GM12873 (cell line): ENCODE results near the gene PSMD13.
"Not testable (repeated sequence)": the region's sequence is repeated elsewhere in the genome, so short reads cannot be mapped to it uniquely, and the experiment has no call there.

Experiments used
- TF ChIP-seq, protein P1 (sequence below): IDR thresholded peaks from 2 replicates; pipeline ENCODE4 v1.5.1; 2012; ENCODE audit warnings: low read depth, mild to moderate bottlenecking, moderate library complexity, low read length, control low read depth; ENCODE audit not compliant: insufficient read depth; ENCODE audit errors: missing control alignments

The PSMD13 gene

DNA sequence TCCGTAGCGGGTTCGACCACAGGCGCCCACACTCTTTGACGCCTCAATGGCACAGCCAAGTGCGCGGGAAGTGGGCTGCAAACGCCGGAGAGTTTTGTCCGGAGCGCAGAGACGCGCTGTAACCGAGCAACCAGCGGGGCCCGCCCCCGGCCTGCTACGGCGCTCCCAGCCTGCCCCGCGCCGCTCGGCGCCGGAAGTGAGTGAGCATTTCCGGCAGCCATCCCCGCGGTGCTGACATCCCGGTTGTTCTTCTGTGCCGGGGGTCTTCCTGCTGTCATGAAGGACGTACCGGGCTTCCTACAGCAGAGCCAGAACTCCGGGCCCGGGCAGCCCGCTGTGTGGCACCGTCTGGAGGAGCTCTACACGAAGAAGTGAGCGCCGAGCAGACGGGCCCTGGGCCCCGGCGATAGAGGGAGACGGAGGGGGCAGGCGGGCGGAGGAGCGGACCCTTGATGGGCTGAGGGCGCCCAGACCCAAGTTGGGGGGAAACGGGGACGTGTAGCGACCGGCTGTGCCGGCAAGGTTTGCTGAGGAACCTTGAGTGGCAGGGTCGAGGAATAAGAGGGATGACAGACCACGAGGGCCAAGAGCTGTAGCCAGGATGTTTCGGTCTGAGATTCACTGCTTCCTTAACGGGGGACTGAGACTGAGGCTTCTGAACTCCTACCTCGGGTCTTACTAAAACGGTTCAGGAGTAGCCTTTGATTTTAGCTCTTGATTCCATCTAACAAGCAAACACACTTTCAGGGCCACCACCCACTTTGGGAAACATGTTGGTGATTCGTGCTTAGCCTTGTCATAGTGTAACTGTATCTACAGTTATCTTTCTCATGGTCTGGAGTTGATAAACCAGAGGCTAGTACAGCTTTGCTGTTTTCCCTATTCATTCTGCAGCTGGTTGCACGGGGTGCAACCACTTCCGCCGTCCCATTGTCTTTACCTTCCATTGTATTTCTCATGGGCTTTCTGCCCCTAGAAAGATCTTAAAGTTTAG, at the start of gene PSMD13:
Gene PSMD13 (plus strand): TSS at position 203 of the 994 bp plus-strand sequence. CDS start 74 bp downstream, at position 277.
- TF ChIP-seq, protein P1, sequence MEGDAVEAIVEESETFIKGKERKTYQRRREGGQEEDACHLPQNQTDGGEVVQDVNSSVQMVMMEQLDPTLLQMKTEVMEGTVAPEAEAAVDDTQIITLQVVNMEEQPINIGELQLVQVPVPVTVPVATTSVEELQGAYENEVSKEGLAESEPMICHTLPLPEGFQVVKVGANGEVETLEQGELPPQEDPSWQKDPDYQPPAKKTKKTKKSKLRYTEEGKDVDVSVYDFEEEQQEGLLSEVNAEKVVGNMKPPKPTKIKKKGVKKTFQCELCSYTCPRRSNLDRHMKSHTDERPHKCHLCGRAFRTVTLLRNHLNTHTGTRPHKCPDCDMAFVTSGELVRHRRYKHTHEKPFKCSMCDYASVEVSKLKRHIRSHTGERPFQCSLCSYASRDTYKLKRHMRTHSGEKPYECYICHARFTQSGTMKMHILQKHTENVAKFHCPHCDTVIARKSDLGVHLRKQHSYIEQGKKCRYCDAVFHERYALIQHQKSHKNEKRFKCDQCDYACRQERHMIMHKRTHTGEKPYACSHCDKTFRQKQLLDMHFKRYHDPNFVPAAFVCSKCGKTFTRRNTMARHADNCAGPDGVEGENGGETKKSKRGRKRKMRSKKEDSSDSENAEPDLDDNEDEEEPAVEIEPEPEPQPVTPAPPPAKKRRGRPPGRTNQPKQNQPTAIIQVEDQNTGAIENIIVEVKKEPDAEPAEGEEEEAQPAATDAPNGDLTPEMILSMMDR, result no peak

DNA sequence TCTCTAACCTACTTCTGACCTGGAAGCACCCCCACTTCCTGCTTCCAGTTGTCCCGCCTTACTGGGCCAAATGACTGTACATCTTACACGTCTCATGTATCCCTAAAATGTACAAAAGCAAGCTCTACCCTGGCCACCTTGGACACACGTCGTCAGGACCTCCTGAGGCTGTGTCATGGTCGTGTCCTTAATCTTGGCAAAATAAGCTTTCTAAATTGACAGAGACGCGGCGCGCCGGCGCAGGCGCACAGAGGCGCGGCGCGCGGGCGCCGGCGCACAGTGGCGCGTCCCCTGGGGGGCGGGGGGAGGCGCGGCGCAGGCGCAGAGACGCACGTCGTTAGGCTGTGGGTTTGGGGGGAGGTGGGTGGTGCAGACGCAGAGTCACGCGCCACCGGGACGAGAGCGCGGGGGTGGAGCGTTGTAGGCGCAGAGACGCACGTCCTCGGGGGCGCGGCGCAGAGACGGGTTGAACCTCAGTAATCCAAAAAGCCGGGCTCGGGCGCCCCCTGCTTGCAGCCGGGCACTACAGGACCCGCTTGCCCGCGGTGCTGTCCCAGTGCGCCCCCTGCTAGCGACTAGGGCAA, 47.5 kb upstream of the PSMD13 start:
- TF ChIP-seq, protein P1, result peak; percentile 25

DNA sequence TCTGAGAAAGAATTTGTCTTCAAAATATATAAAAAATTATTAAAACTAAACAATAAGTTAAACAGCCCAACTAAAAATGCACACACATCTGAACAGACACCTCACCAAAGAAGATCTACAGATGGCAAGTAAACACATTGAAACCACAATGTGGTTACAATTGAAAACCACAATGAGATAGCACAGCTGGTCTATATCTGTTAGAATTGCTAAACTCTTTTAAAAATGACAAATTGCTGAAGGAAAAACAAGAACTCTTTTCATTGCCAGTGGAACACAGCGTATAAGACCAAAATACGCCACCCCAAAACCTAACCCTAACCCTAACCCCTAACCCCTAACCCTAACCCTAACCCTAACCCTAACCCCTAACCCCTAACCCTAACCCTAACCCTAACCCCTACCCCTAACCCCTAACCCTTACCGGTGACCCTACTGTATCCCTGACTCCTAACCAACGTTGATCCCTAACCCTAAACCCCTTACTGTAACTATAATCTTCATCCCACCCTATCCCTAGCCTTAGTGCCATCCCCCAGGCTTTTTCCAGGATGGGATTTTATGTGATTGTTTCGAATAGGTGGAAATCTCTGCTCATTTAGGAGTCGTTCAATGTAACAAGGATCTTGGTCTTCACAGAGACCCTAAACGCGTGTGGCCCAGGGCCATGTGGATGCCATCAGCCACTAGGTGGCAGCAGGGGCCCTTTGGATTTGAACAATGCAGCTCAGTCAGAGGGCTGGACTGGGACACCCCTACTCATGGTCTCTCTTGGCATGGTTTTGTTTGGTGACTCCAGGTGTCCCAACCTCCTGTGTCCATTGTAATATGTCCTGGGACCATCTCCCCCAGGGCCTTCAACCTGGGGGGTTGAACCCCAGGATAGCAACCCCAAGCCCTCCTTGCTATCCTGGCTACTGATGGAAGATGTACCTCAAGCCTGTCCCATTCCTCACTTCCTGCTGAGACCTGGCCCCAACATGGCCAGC, 45.0 kb upstream of the PSMD13 start:
- TF ChIP-seq, protein P1, result peak; percentile 47

DNA sequence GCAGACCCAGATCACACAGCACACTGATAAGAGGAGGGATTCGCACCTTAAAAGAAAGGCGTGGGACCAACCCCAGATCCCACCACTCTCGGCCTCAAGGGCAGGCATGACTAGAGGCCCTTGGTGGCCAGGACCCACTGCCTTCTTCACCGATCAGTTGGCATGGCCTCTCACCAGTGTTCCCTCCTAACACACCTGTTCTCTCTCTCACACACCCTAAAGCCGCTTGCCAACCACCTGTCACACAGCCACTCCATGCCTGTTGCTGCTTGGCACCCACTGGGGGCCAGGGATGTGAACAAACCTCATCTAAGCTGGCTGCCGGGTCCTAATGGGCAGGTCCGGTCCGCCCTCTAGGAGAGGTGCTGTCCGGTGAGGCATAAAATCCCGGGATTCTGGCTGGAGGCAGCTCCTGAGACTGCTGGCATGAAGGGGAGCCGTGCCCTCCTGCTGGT, 44.1 kb upstream of the PSMD13 start, which contains the start of gene SCGB1C1:
Gene SCGB1C1 (plus strand): TSS at position 405 of the 455 bp plus-strand sequence. CDS start 22 bp downstream, at position 427.
- TF ChIP-seq, protein P1, result not testable (repeated sequence)

DNA sequence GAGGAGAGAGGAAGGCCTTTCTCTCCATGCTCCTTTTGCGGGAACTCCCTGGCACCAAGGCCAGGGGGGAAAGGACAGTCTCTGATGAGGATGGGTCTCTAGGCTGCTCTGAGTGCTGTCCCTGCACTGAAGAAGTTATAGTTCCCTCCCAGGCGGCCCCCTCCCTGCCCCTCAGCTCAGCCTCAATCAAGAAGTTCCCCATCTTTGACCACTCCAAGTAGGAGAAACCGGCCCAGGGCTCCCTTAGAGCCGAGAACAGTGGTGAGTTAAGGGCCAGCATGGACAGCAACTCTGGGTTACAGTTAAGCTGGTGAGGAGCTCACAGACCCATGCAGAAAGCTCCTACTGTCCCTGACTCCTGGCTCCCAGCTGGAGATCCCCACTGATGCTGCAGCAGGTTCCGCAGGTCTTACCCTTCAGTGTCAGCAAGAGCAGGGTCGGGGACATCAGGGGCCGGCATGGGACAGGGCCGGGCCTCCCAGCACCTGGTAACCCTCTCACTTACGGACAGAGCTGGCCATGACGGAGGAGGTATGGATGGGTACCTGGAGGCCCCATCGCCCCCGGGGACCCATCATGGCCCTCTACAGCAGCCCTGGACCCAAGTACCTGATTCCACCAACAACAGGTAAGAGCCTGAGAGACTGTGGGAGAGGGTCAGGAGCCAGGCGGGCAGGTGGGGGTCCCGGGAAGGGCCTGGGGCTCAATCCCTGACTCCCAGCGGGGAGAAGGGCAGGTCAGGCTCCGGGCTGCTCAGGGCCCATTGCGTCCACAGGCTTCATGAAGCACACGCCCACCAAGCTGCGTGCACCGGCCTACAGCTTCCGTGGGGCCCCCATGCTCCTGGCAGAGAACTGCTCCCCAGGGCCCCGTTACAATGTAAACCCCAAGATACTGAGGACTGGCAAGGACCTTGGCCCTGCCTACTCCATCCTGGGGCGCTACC, 39.7 kb upstream of the PSMD13 start:
- TF ChIP-seq, protein P1, result no peak

DNA sequence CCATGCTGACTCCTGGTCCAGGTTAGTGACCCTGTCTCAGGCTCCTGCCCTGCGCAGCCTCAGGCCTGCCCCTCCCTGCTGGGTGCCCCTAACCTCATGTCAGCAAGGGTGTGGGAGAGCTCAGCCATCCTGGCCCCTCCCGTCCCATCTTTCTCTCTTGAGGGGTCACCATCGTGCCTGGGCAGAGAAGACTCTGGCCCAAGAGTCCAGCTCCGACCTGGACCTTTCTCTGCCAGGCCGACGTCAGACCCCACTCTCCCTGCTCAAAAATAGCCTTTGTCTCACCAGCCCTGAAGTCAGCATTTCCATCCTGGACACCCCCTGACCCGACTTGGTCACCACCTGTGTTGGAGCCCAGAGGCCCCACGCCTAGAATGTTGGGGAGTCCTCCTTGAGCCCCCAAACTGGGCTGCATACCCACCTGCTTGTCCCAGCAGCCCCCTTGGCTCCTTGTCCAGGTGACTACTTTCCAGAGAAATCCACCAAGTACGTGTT, 39.0 kb upstream of the PSMD13 start:
- TF ChIP-seq, protein P1, result no peak
